ENCODE measurements around the gene MDM2.

- TF ChIP-seq CTCF (IDR thresholded peaks at IDR 0.05) (no peak), POLR2A (IDR thresholded peaks at IDR 0.05) (no peak)
Observed at GRCh38 chr12:68854554-68854953, 46.6 kb downstream of the MDM2 start.
